ENCODE results near the gene RAB20.
"Not testable (repeated sequence)": the region's sequence is repeated elsewhere in the genome, so short reads cannot be mapped to it uniquely, and the experiment has no call there.

The RAB20 gene

GRCh38 chr13:110509971-110510786 is 51.3 kb downstream of the RAB20 start:
- DNase-seq (ENCODE audit: low read depth) = peak; percentile 37

- no peak for DNase-seq (ENCODE audit: low read depth)
Measured at GRCh38 chr13:110509478-110509926, 52.0 kb downstream of the RAB20 start.

GRCh38 chr13:110507678-110508381 is 53.7 kb downstream of the RAB20 start:
- no peak for DNase-seq (ENCODE audit: low read depth)

GRCh38 chr13:110506859-110507566 is 54.5 kb downstream of the RAB20 start:
- peak; percentile 83 for DNase-seq (ENCODE audit: low read depth)

GRCh38 chr13:110506396-110506795 is 55.1 kb downstream of the RAB20 start:
- no peak for DNase-seq (ENCODE audit: low read depth)

DNA sequence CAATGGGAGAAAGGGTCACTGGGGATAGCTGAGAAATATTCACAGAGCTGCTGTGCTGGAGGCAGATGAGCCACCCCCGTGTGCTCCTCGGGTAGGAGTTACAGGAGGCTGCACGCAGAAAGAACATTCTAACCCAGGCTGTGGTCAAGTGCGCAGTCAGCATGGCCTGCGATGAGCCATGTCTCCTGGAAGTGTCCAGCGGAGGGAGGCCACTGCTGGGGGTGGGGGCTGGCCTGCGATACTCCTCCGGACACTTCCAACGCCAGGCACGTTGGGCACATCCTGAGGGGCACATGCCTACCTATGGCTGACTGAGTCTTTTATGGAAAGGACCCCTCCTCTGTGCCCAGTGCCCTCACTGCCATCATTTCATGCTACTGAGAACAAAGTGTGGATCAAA is 55.9 kb downstream of the RAB20 start:
- DNase-seq (ENCODE audit: low read depth) = no peak

- no peak for DNase-seq (ENCODE audit: low read depth)
Measured at GRCh38 chr13:110503979-110504499, 57.5 kb downstream of the RAB20 start.

GRCh38 chr13:110503037-110503901 is 58.3 kb downstream of the RAB20 start:
- peak; percentile 83 for DNase-seq (ENCODE audit: low read depth)

- no peak for DNase-seq (ENCODE audit: low read depth)
Measured at GRCh38 chr13:110501188-110501587, 60.3 kb downstream of the RAB20 start.

DNA sequence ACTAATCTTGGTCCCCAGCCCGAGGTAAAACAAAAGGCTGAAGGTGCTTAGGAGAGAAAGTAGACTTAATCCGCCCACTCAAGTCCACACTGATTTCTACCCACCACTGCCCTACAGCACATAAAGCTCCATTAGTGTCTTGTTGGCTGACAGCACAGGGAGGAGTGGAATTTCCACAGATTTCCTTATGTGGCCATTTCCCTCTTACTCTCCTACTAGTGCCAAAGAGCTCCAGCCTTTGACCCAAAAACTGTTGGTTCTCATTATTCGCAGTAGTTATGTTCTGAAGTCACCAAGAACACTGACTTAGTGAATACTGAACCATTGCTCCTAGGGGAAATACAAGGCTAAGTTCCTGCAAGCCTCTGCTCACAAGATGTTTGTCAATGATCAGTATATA is 61.2 kb downstream of the RAB20 start:
- no peak for DNase-seq (ENCODE audit: low read depth)

GRCh38 chr13:110499621-110500281 is 61.8 kb downstream of the RAB20 start:
- no peak for DNase-seq (ENCODE audit: low read depth)

- DNase-seq (ENCODE audit: low read depth) = no peak
Measured at GRCh38 chr13:110498765-110499164, 62.8 kb downstream of the RAB20 start.

DNA sequence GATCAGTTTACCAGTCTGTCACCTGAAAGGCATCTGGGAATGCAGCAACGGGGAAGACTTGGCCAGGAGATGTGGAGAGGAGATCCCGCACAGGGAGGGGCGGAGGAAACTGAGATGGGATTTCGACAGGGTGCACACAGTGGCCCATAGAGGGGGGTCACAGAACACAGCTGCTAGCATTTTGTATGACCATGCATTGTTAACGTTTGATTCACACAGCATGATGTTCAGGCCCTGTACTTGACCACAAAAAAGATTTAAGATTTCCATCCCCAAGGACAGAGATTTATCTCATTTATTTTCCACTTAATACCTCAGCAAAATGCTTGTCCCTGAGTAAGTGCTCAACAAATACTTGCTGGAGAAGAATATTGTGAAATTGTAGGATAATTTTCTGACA is 63.2 kb downstream of the RAB20 start:
- peak; percentile 86 for DNase-seq (ENCODE audit: low read depth)

GRCh38 chr13:110497896-110498295 is 63.6 kb downstream of the RAB20 start:
- DNase-seq (ENCODE audit: low read depth) = not testable (repeated sequence)

DNA sequence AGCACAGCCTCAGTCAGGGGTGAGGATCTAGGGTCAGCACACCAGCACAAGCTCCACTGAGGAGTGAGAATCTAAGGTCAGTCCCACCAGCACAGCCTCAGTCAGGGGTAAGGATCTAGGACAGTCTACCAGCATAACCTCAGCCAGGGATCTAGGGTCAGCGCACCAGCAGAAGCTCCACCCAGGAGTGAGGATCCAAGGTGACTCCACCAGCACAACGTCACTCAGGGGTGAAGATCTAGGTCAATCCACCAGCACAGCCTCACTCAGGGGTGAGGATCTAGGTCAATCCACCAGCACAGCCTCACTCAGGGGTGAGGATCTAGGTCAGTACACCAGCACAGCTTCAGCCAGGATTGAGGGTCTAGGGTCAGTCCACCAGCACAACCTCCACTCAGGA is 64.5 kb downstream of the RAB20 start:
- no peak for DNase-seq (ENCODE audit: low read depth)

DNA sequence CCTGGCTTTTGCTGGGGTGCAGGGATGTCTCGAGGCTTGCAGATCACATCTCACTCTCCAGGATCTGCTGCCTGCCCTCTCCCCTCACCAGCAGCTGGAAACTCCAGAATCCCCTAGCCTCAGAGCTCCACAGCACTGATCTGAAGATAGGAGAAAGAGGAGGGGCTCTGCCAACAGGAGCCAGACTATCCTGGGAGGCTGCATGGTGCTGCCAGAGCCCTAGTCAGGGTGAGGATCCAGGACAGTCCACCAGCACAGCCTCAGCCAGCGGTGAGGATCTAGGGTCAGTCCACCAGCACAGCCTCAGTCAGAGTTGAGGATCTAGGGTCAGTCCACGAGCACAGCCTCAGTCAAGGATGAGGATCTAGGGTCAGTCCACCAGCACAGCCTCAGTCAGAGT is 65.2 kb downstream of the RAB20 start:
- DNase-seq (ENCODE audit: low read depth) = no peak

- DNase-seq (ENCODE audit: low read depth) = no peak
Measured at GRCh38 chr13:110495881-110496280, 65.6 kb downstream of the RAB20 start.

DNA sequence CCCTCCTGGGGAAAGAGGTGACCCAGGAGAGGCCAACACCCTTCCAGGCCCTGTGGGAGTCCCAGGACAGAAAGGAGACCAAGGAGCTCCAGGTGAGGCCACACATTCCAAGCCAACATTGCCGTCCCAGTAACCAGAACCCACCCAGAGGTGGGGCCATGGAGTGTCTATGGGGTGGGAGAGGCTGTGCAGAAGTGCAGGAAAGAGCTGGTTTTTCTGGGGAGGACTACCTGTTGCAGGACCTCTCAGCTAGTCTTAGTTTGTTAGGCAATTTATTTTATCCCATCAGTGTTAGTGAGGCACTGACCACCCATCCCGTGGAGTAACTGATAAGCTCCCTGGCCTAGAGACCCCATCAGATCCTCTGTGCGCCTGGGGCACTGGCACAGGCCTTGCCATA is 66.1 kb downstream of the RAB20 start:
- DNase-seq (ENCODE audit: low read depth) = no peak

GRCh38 chr13:110493613-110494012 is 67.9 kb downstream of the RAB20 start:
- no peak for DNase-seq (ENCODE audit: low read depth)

DNA sequence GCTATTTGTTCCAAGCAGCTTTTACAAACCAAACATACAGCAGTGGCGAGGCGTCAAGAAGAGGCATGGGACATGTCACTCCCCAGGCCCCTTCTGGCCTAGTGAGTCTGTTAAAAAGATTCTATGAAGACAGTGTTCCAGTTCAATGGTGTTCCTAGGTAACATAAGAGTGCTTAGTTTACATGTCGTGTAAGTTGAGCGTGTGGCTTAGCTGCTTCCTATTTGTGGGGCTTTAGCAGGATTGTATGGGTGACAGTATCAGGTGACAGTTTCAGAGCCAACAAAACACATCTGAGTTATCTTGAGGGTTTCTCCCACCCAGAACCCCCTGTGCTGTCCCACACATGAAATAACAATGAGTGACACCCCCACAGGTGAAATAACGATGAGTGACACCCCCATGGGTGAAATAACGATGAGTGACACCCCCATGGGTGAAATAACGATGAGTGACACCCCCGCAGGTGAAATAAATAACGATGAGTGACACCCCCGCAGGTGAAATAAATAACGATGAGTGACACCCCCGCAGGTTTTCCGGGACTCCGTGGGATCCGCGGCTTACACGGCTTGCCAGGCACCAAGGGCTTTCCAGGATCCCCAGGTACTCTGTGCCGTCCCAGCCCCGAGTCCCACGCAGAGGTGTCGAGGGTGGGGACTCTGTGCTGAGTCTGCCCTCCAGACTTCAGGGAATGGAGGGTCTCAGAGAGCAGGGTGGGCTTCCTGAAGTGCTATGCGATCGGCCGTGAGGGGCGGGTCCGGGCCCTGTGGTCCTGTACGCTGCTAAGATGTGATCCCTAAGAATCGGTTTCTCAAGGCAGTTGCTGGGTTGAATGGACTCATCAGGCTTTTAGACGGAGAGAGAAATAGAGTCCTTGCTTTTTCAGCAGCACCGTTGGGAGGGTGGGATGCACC is 68.6 kb downstream of the RAB20 start:
- no peak for DNase-seq (ENCODE audit: low read depth)
